IMR-90 (cell line): ENCODE results near the gene CACNG6. TPM values are rescaled to one million over a fixed set of nuclear protein-coding genes. Genes with fewer than 3 reads are reported as not detected.

Experiments
- ATAC-seq: fragments of 200-7000 bp; cut with Tn5 transposase; 2 replicates; pipeline ENCODE4 v1.9.1; 2020; ENCODE audit warnings: low read depth, mild to moderate bottlenecking, moderate library complexity
- BruUV-seq: library from RNA; stranded (reverse); fragments of 400-500 nt; replicated peaks from 2 replicates; lab custom pipeline; 2021; lab: Mats Ljungman, UMichigan
- CTCF ChIA-PET: fragments of 300-600 bp; formaldehyde crosslinking; extraction: SDS; loops from one replicate; lab custom pipeline; 2021; ENCODE audit warnings: antibody characterized with exemption; lab: Yijun Ruan, JAX
- POLR2A ChIA-PET: fragments of 300-600 bp; sonication (Branson Sonifier 250); formaldehyde crosslinking; loops from one replicate; lab custom pipeline; 2022; ENCODE audit warnings: antibody characterized with exemption; ENCODE audit not compliant: unreplicated experiment; lab: Charles Lee
- DNase-seq: peaks from one replicate; pipeline ENCODE4 v3.0.0; 2013
- H2AFZ ChIP-seq: replicated peaks from 2 replicates; pipeline ENCODE3; 2013; ENCODE audit warnings: low read length, mild to moderate bottlenecking; ENCODE audit not compliant: poor library complexity
- H2AK5ac ChIP-seq: 2 replicates; pipeline ENCODE4 v1.6.1; 2013; ENCODE audit warnings: low read depth, low read length, inconsistent platforms
- H2AK9ac ChIP-seq: replicated peaks from 2 replicates; pipeline ENCODE3; 2013; ENCODE audit warnings: mild to moderate bottlenecking, low read depth, low read length, moderate library complexity; ENCODE audit not compliant: poor library complexity
- H2BK120ac ChIP-seq: 2 replicates; pipeline ENCODE4 v1.6.1; 2013; ENCODE audit warnings: low read depth, low read length, inconsistent platforms
- H2BK15ac ChIP-seq: 3 replicates; pipeline ENCODE4 v1.6.1; 2013; ENCODE audit warnings: low read depth, low read length, inconsistent platforms
- H2BK20ac ChIP-seq: 2 replicates; pipeline ENCODE4 v1.6.1; 2013; ENCODE audit warnings: low read depth, mild to moderate bottlenecking, inconsistent platforms, low read length, moderate library complexity
- H2BK5ac ChIP-seq: 2 replicates; pipeline ENCODE4 v1.6.1; 2013; ENCODE audit warnings: mild to moderate bottlenecking, low read depth, low read length, inconsistent platforms; ENCODE audit not compliant: poor library complexity, severe bottlenecking
- H3K14ac ChIP-seq: replicated peaks from 2 replicates; pipeline ENCODE4 v1.6.1; 2013; ENCODE audit warnings: low read depth, low read length, inconsistent platforms
- H3K18ac ChIP-seq: 2 replicates; pipeline ENCODE4 v1.6.1; 2013; ENCODE audit warnings: low read depth, low read length, control low read depth
- H3K23ac ChIP-seq: 2 replicates; pipeline ENCODE4 v1.6.1; 2013; ENCODE audit warnings: low read depth, low read length, inconsistent platforms
- H3K27ac ChIP-seq: 2 replicates; pipeline ENCODE4 v1.5.1; 2013; ENCODE audit warnings: mild to moderate bottlenecking, control low read depth, low read length; ENCODE audit not compliant: insufficient read depth
- H3K27me3 ChIP-seq: 2 replicates; pipeline ENCODE4 v1.6.1; 2013; ENCODE audit warnings: low read length; ENCODE audit not compliant: control insufficient read depth, insufficient read depth
- H3K36me3 ChIP-seq: 2 replicates; pipeline ENCODE4 v1.6.1; 2013; ENCODE audit warnings: low read length, mixed read lengths; ENCODE audit not compliant: control insufficient read depth, insufficient read depth
- H3K4ac ChIP-seq: 2 replicates; pipeline ENCODE4 v1.6.1; 2013; ENCODE audit warnings: low read depth, low read length, inconsistent platforms
- H3K4me1 ChIP-seq: 2 replicates; pipeline ENCODE4 v1.6.1; 2013; ENCODE audit warnings: low read length, mixed read lengths; ENCODE audit not compliant: control insufficient read depth, insufficient read depth
- H3K4me2 ChIP-seq: 2 replicates; pipeline ENCODE4 v1.6.1; 2013; ENCODE audit warnings: low read depth, mild to moderate bottlenecking, control low read depth, low read length, moderate library complexity
- H3K4me3 ChIP-seq: 2 replicates; pipeline ENCODE4 v1.5.1; 2013; ENCODE audit warnings: low read depth, mild to moderate bottlenecking, control low read depth, low read length, moderate library complexity; ENCODE audit not compliant: insufficient read depth
- H3K56ac ChIP-seq: 2 replicates; pipeline ENCODE4 v1.6.1; 2013; ENCODE audit warnings: low read length, inconsistent platforms; ENCODE audit not compliant: insufficient read depth; ENCODE audit errors: extremely low read depth
- H3K79me1 ChIP-seq, 2 experiments: 2 replicates each; pipeline ENCODE4 v1.6.1; 2013; ENCODE audit warnings: low read length in 2 of 2, inconsistent platforms in 1 of 2, low read depth in 1 of 2
- H3K9ac ChIP-seq: 2 replicates; pipeline ENCODE4 v1.6.1; 2013; ENCODE audit warnings: low read depth, low read length, control low read depth
- H3K9me1 ChIP-seq: 2 replicates; pipeline ENCODE4 v1.6.1; 2013; ENCODE audit warnings: low read length, inconsistent platforms; ENCODE audit not compliant: insufficient read depth
- H3K9me3 ChIP-seq: 2 replicates; pipeline ENCODE4 v1.6.1; 2013; ENCODE audit warnings: low read length; ENCODE audit not compliant: control insufficient read depth, insufficient read depth
- H4K20me1 ChIP-seq: 2 replicates; pipeline ENCODE4 v1.6.1; 2013; ENCODE audit warnings: low read length, inconsistent platforms; ENCODE audit not compliant: insufficient read depth
- H4K5ac ChIP-seq: 2 replicates; pipeline ENCODE4 v1.6.1; 2013; ENCODE audit warnings: mild to moderate bottlenecking, low read depth, low read length, control low read depth
- H4K8ac ChIP-seq, 2 experiments: 2 replicates each; pipeline ENCODE4 v1.6.1; 2013; ENCODE audit warnings: low read depth in 2 of 2, low read length in 2 of 2, control low read depth in 1 of 2, inconsistent platforms in 1 of 2
- H4K91ac ChIP-seq: 2 replicates; pipeline ENCODE4 v1.6.1; 2013; ENCODE audit warnings: low read depth, low read length, inconsistent platforms; ENCODE audit not compliant: insufficient read depth
- BHLHE40 ChIP-seq: fragments of 150-350 bp; IDR thresholded peaks from 2 replicates; pipeline ENCODE4 v1.6.1; 2016; ENCODE audit warnings: mild to moderate bottlenecking, low read depth, low read length
- CEBPB ChIP-seq: IDR thresholded peaks from 2 replicates; pipeline ENCODE4 v1.6.1; 2012; ENCODE audit warnings: low read depth, low read length, improper control_type of control experiment
- CHD1 ChIP-seq: IDR thresholded peaks from 2 replicates; pipeline ENCODE4 v1.6.1; 2012; ENCODE audit warnings: low read depth, low read length, improper control_type of control experiment
- CTCF ChIP-seq: conservative IDR thresholded peaks from 2 replicates; pipeline ENCODE4 v1.5.1; 2012; ENCODE audit warnings: mild to moderate bottlenecking, low read depth, low read length, improper control_type of control experiment
- ELK1 ChIP-seq: fragments of 150-350 bp; IDR thresholded peaks from 2 replicates; pipeline ENCODE4 v1.6.1; 2016; ENCODE audit warnings: low read depth, mild to moderate bottlenecking, low read length, moderate library complexity, borderline replicate concordance
- FOS ChIP-seq: fragments of 150-350 bp; IDR thresholded peaks from 2 replicates; pipeline ENCODE4 v1.6.1; 2016; ENCODE audit warnings: low read depth, low read length
- MAFK ChIP-seq: IDR thresholded peaks from 2 replicates; pipeline ENCODE4 v1.6.1; 2012; ENCODE audit warnings: low read depth, low read length, improper control_type of control experiment
- MAZ ChIP-seq: IDR thresholded peaks from 2 replicates; pipeline ENCODE4 v1.6.1; 2012; ENCODE audit warnings: low read depth, mild to moderate bottlenecking, low read length, improper control_type of control experiment, moderate library complexity, borderline replicate concordance
- MXI1 ChIP-seq: IDR thresholded peaks from 2 replicates; pipeline ENCODE4 v1.6.1; 2012; ENCODE audit warnings: low read depth, mild to moderate bottlenecking, low read length, moderate library complexity, borderline replicate concordance
- NFE2L2 ChIP-seq: fragments of 150-350 bp; IDR thresholded peaks from 2 replicates; pipeline ENCODE4 v1.6.1; 2016; ENCODE audit warnings: low read depth, mild to moderate bottlenecking, low read length
- POLR2A ChIP-seq: IDR thresholded peaks from 2 replicates; pipeline ENCODE4 v1.6.1; 2012; ENCODE audit warnings: mild to moderate bottlenecking, low read depth, low read length
- RAD21 ChIP-seq: IDR thresholded peaks from 2 replicates; pipeline ENCODE4 v1.6.1; 2012; ENCODE audit warnings: low read length, improper control_type of control experiment
- RCOR1 ChIP-seq: IDR thresholded peaks from 2 replicates; pipeline ENCODE4 v1.6.1; 2012; ENCODE audit warnings: mild to moderate bottlenecking, low read length, improper control_type of control experiment; ENCODE audit not compliant: insufficient replicate concordance
- RFX5 ChIP-seq: IDR thresholded peaks from 2 replicates; pipeline ENCODE4 v1.8.0; 2012; ENCODE audit warnings: low read depth, mild to moderate bottlenecking, low read length, moderate library complexity
- SMC3 ChIP-seq: fragments of 150-350 bp; IDR thresholded peaks from 2 replicates; pipeline ENCODE4 v1.6.1; 2016; ENCODE audit warnings: low read depth, mild to moderate bottlenecking, antibody characterized with exemption, low read length, moderate library complexity
- USF2 ChIP-seq: fragments of 150-350 bp; IDR thresholded peaks from 2 replicates; pipeline ENCODE4 v1.6.1; 2017; ENCODE audit warnings: mild to moderate bottlenecking, antibody characterized with exemption, low read length, low read depth
- WGBS, 2 experiments: methylation state at CpG; one replicate each; pipeline versions ENCODE4 v1.1.5 to v1.1.7; 2013; ENCODE audit warnings: missing lambda C conversion rate in 2 of 2; ENCODE audit not compliant: insufficient read length in 1 of 2; ENCODE audit errors: extremely low coverage in 2 of 2; 5-methylcytosine and 5-hydroxymethylcytosine counted together
- dilution Hi-C: fragments of 300-500 bp; cut with HindIII; formaldehyde crosslinking; loops from one replicate; pipeline ENCODE4 v1.14.3; 2018; ENCODE audit warnings: low sequenced_read_pairs; ENCODE audit not compliant: unreplicated experiment
- in situ Hi-C: fragments of 300-500 bp; cut with MboI; formaldehyde crosslinking; loops from 3 replicates; pipeline ENCODE4 v1.14.3; 2019; ENCODE audit warnings: low sequenced_read_pairs, inconsistent platforms, mixed read lengths
- intact Hi-C: fragments of 100-400 bp; cut with micrococcal nuclease; formaldehyde crosslinking; loops from 2 replicates; pipeline ENCODE4 v1.10.0; 2022
- polyA plus RNA-seq, 3 experiments: library from polyadenylated mRNA; depleted of rRNA; stranded (reverse); fragments of >200 nt; gene quantifications; 2 replicates each; pipeline ENCODE4 v1.2.3, GENCODE V29; 2012; ENCODE audit warnings: low replicate concordance in 1 of 3
- total RNA-seq: library from RNA; depleted of rRNA; stranded (reverse); fragments of >200 nt; gene quantifications from 2 replicates; pipeline ENCODE4 v1.2.3, GENCODE V29; 2012

CACNG6 gene
- total and polyA plus RNA-seq, 2 of the 4 experiments (the other 2 are of a cell fraction), result not detected

- no peak overlapping the region for H2AK5ac ChIP-seq
- peaks cover 6% of the 10 kb centered on the region; the same call in 1 of the 2 replicates for H3K27me3 ChIP-seq
- no peak overlapping the region for H2BK120ac ChIP-seq
- H3K9me3 ChIP-seq, result peaks cover 4% of the 10 kb centered on the region; the same call in 1 of the 2 replicates
- no peak overlapping the region for H4K91ac ChIP-seq
- no peak overlapping the region for H3K4me2 ChIP-seq
- no peak overlapping the region for H2BK15ac ChIP-seq
- H3K4me3 ChIP-seq, result no peak overlapping the region
- no peak overlapping the region for H3K27ac ChIP-seq
- H3K14ac ChIP-seq, result no peak overlapping the region
- WGBS, 2 experiments, result no CpG with 5 or more reads among the region's 4 CpGs
- H3K9me1 ChIP-seq, result no peaks in the 10 kb centered on the region; the same call in 1 of the 2 replicates
- no peak for DNase-seq
- no peak overlapping the region for H2AFZ ChIP-seq
- H3K79me1 ChIP-seq, result no peaks in the 10 kb centered on the region
- H3K23ac ChIP-seq, result no peak overlapping the region
- ATAC-seq, result no peak
- H3K18ac ChIP-seq, result no peak overlapping the region
- POLR2A ChIA-PET, result no interaction called here
- H4K8ac ChIP-seq, result no peak overlapping the region
- no peaks in the 10 kb centered on the region for H3K36me3 ChIP-seq
- no peak overlapping the region for H2AK9ac ChIP-seq
- H4K5ac ChIP-seq, result no peak overlapping the region
- H3K4me1 ChIP-seq, result no peaks in the 10 kb centered on the region
- H2BK5ac ChIP-seq, result no peak overlapping the region
- in situ Hi-C loops (no loop called here), dilution Hi-C loops (no loop called here), intact Hi-C loops (no loop called here)
- no peak overlapping the region for H3K56ac ChIP-seq
- CTCF ChIA-PET, result no interaction called here
- TF ChIP-seq FOS (no peak), ELK1 (no peak), CEBPB (no peak), MXI1 (no peak), POLR2A (no peak), MAFK (no peak), RAD21 (no peak), SMC3 (no peak), RFX5 (no peak), BHLHE40 (no peak), MAZ (no peak), NFE2L2 (no peak), CTCF (no peak), CHD1 (no peak), RCOR1 (no peak), USF2 (no peak)
- H3K4ac ChIP-seq, result no peak overlapping the region
- H3K9ac ChIP-seq, result no peak overlapping the region
- no TSS peak for BruUV-seq
- H4K20me1 ChIP-seq, result no peaks in the 10 kb centered on the region
- no peak overlapping the region for H2BK20ac ChIP-seq
These were observed 46.5 kb upstream of the CACNG6 start for GRCh38 chr19:53944933-53945332.
